ENCODE results near the gene DDX17.

Gene DDX17

GRCh38 chr22:38481162-38481870 is 24.8 kb downstream of the DDX17 start:
- TF ChIP-seq, protein P1, sequence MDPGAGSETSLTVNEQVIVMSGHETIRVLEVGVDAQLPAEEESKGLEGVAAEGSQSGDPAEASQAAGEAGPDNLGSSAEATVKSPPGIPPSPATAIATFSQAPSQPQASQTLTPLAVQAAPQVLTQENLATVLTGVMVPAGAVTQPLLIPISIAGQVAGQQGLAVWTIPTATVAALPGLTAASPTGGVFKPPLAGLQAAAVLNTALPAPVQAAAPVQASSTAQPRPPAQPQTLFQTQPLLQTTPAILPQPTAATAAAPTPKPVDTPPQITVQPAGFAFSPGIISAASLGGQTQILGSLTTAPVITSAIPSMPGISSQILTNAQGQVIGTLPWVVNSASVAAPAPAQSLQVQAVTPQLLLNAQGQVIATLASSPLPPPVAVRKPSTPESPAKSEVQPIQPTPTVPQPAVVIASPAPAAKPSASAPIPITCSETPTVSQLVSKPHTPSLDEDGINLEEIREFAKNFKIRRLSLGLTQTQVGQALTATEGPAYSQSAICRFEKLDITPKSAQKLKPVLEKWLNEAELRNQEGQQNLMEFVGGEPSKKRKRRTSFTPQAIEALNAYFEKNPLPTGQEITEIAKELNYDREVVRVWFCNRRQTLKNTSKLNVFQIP (CRISPR knock-in tag; IDR thresholded peaks at IDR 0.05; ENCODE audit: borderline replicate concordance, low read depth) = no peak
- TF ChIP-seq OSR1 (CRISPR knock-in tag; IDR thresholded peaks at IDR 0.05) = no peak
- TF ChIP-seq ZNF565 (CRISPR knock-in tag; conservative IDR thresholded peaks at IDR 0.05; ENCODE audit: low read depth) = no peak
- TF ChIP-seq CREB5 (CRISPR knock-in tag; IDR thresholded peaks at IDR 0.05; ENCODE audit: low read depth) = no peak
- TF ChIP-seq ZFP3 (CRISPR knock-in tag; IDR thresholded peaks at IDR 0.05) = no peak
- TF ChIP-seq, protein P2, sequence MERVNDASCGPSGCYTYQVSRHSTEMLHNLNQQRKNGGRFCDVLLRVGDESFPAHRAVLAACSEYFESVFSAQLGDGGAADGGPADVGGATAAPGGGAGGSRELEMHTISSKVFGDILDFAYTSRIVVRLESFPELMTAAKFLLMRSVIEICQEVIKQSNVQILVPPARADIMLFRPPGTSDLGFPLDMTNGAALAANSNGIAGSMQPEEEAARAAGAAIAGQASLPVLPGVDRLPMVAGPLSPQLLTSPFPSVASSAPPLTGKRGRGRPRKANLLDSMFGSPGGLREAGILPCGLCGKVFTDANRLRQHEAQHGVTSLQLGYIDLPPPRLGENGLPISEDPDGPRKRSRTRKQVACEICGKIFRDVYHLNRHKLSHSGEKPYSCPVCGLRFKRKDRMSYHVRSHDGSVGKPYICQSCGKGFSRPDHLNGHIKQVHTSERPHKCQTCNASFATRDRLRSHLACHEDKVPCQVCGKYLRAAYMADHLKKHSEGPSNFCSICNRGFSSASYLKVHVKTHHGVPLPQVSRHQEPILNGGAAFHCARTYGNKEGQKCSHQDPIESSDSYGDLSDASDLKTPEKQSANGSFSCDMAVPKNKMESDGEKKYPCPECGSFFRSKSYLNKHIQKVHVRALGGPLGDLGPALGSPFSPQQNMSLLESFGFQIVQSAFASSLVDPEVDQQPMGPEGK (CRISPR knock-in tag; IDR thresholded peaks at IDR 0.05; ENCODE audit: borderline replicate concordance) = no peak
- TF ChIP-seq, protein P3, sequence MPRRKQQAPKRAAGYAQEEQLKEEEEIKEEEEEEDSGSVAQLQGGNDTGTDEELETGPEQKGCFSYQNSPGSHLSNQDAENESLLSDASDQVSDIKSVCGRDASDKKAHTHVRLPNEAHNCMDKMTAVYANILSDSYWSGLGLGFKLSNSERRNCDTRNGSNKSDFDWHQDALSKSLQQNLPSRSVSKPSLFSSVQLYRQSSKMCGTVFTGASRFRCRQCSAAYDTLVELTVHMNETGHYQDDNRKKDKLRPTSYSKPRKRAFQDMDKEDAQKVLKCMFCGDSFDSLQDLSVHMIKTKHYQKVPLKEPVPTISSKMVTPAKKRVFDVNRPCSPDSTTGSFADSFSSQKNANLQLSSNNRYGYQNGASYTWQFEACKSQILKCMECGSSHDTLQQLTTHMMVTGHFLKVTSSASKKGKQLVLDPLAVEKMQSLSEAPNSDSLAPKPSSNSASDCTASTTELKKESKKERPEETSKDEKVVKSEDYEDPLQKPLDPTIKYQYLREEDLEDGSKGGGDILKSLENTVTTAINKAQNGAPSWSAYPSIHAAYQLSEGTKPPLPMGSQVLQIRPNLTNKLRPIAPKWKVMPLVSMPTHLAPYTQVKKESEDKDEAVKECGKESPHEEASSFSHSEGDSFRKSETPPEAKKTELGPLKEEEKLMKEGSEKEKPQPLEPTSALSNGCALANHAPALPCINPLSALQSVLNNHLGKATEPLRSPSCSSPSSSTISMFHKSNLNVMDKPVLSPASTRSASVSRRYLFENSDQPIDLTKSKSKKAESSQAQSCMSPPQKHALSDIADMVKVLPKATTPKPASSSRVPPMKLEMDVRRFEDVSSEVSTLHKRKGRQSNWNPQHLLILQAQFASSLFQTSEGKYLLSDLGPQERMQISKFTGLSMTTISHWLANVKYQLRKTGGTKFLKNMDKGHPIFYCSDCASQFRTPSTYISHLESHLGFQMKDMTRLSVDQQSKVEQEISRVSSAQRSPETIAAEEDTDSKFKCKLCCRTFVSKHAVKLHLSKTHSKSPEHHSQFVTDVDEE (CRISPR knock-in tag; IDR thresholded peaks at IDR 0.05) = no peak
- no peak for TF ChIP-seq TCF4 (CRISPR knock-in tag; IDR thresholded peaks at IDR 0.05; ENCODE audit: borderline replicate concordance)
- no peak for TF ChIP-seq CSRNP3 (CRISPR knock-in tag; IDR thresholded peaks at IDR 0.05)
- TF ChIP-seq ESRRG (CRISPR knock-in tag; IDR thresholded peaks at IDR 0.05) = no peak
- TF ChIP-seq ZC3H10 (CRISPR knock-in tag; IDR thresholded peaks at IDR 0.05) = no peak
- no peak for TF ChIP-seq ZNF8 (CRISPR knock-in tag; IDR thresholded peaks at IDR 0.05)
- TF ChIP-seq PPARA (CRISPR knock-in tag; IDR thresholded peaks at IDR 0.05; ENCODE audit: borderline replicate concordance) = no peak
- TF ChIP-seq BACH2 (CRISPR knock-in tag; IDR thresholded peaks at IDR 0.05; ENCODE audit: borderline replicate concordance) = no peak
- no peak for TF ChIP-seq ZNF70 (CRISPR knock-in tag; IDR thresholded peaks at IDR 0.05)
- no peak; the same call in 2 of the 3 replicates for ATAC-seq

DNA sequence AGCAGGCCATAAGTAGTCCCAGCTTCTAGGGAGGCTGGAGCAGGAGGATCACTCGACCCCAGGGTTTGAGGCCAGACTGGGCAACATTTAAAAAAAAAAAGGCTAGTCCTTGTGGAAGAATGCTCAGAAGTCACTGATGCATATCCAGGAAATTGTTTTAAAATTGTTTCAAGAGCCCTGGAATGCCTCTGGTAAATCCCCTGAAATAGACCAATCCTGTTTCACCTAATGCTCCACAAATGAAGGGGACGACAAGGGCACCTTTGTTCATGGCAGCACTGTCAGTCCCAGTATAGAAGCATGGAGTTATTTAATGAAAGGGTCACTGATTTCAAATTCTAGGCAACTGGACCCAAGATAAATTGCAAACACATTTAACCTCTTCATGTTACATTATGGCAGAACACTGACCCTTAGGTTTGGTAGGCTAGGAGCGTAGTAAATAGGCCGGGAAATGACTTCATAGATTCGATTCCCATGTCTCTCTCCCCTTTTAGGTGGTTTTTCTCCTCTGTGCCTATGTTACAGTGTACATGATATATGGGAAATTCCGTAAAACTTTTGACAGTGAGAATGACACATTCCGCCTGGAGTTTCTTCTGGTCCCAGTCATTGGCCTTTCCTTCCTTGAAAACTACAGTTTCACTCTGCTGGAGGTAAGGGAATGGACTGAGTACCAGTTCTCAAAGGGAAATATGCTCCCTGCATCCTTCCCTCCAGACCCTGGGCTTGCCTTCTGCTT is 26.8 kb downstream of the DDX17 start:
- ATAC-seq = peak; percentile 7; the same call in 2 of the 3 replicates
- TF ChIP-seq, protein P2 (CRISPR knock-in tag; IDR thresholded peaks at IDR 0.05; ENCODE audit: borderline replicate concordance) = no peak

- ATAC-seq = no peak
- TF ChIP-seq, protein P2 (CRISPR knock-in tag; IDR thresholded peaks at IDR 0.05; ENCODE audit: borderline replicate concordance) = no peak
- TF ChIP-seq TOX (CRISPR knock-in tag; IDR thresholded peaks at IDR 0.05; ENCODE audit: borderline replicate concordance) (no peak), SNAI2 (CRISPR knock-in tag; IDR thresholded peaks at IDR 0.05) (no peak), ZNF70 (CRISPR knock-in tag; IDR thresholded peaks at IDR 0.05) (no peak), ARNTL (CRISPR knock-in tag; IDR thresholded peaks at IDR 0.05; ENCODE audit: borderline replicate concordance, low read depth) (no peak), TCF4 (CRISPR knock-in tag; IDR thresholded peaks at IDR 0.05; ENCODE audit: borderline replicate concordance) (no peak), BACH2 (CRISPR knock-in tag; IDR thresholded peaks at IDR 0.05; ENCODE audit: borderline replicate concordance) (no peak), CREB5 (CRISPR knock-in tag; IDR thresholded peaks at IDR 0.05; ENCODE audit: low read depth) (no peak), ISL1 (CRISPR knock-in tag; IDR thresholded peaks at IDR 0.05) (no peak), ZFP30 (CRISPR knock-in tag; IDR thresholded peaks at IDR 0.05) (no peak), CSDC2 (CRISPR knock-in tag; IDR thresholded peaks at IDR 0.05) (no peak), ZFP3 (CRISPR knock-in tag; IDR thresholded peaks at IDR 0.05) (no peak)
Measured at GRCh38 chr22:38477585-38477984, 28.5 kb downstream of the DDX17 start.

Data from SK-N-SH treated with all-trans-retinoic acid at 6 μM for 48 hours (cell line).